ENCODE data around the gene STX5. TPM values are rescaled to one million over a fixed set of nuclear protein-coding genes. Genes with fewer than 3 reads are reported as not detected.
A peak's percentile ranks its signal among the peaks of the same experiment; 100 is the strongest.

The STX5 gene
- total and polyA plus RNA-seq, 9 of the 15 experiments (the other 6 are each of a cell fraction or from before 2014, with no cell fraction given), result 2.8 to 28.6 (median 23.7) TPM

DNA sequence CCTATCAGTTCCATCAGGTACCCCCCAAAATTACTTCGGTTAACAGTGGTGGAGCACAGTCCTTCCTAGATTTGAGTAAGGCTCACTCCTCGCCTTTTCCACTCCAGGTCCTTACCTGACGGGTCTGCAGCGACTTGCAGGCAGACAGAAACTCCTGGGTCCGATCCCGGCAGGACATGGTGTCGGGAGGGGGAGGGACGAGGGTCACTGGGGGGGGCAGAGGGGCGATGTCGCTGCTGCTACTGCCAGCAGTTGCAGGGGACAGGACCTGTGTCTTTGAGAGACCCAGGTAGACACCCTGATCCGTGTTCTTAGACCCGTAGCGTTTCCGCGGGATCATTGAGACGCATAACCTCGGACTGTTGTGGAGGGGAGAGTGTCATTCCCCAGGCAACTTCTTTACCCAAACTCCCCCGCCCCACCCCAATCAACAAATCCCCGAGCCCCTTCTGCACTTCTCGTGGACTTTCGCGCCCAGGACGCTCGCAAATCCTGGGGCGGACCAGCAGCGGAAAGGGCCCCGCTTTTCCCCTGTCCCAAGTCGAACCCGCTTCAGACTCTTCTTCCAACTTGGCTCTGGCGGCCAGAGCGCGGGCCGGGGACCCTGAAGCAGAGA lies 839 bp downstream of the STX5 start (continued):
- TF ChIP-seq, protein P1, sequence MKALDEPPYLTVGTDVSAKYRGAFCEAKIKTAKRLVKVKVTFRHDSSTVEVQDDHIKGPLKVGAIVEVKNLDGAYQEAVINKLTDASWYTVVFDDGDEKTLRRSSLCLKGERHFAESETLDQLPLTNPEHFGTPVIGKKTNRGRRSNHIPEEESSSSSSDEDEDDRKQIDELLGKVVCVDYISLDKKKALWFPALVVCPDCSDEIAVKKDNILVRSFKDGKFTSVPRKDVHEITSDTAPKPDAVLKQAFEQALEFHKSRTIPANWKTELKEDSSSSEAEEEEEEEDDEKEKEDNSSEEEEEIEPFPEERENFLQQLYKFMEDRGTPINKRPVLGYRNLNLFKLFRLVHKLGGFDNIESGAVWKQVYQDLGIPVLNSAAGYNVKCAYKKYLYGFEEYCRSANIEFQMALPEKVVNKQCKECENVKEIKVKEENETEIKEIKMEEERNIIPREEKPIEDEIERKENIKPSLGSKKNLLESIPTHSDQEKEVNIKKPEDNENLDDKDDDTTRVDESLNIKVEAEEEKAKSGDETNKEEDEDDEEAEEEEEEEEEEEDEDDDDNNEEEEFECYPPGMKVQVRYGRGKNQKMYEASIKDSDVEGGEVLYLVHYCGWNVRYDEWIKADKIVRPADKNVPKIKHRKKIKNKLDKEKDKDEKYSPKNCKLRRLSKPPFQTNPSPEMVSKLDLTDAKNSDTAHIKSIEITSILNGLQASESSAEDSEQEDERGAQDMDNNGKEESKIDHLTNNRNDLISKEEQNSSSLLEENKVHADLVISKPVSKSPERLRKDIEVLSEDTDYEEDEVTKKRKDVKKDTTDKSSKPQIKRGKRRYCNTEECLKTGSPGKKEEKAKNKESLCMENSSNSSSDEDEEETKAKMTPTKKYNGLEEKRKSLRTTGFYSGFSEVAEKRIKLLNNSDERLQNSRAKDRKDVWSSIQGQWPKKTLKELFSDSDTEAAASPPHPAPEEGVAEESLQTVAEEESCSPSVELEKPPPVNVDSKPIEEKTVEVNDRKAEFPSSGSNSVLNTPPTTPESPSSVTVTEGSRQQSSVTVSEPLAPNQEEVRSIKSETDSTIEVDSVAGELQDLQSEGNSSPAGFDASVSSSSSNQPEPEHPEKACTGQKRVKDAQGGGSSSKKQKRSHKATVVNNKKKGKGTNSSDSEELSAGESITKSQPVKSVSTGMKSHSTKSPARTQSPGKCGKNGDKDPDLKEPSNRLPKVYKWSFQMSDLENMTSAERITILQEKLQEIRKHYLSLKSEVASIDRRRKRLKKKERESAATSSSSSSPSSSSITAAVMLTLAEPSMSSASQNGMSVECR (CRISPR knock-in tag; IDR thresholded peaks at IDR 0.05), result peak; percentile 29
- TF ChIP-seq ZNF121 (CRISPR knock-in tag; conservative IDR thresholded peaks at IDR 0.05) (no peak), IFI16 (CRISPR knock-in tag; IDR thresholded peaks at IDR 0.05) (no peak), SIN3B (IDR thresholded peaks at IDR 0.05; ENCODE audit: low read depth) (0 out of 2 replicates have a peak, but pooled peaks have one; percentile 48), MAZ (CRISPR knock-in tag; conservative IDR thresholded peaks at IDR 0.05 in 1 of 2, IDR thresholded peaks at IDR 0.05 in 1 of 2) (0 out of 4 replicates have a peak, but pooled peaks of 1 of the 2 experiments have one; percentile 0), TCF7L2 (IDR thresholded peaks at IDR 0.05; ENCODE audit: low read depth, low read length) (no peak), ZNF57 (CRISPR knock-in tag; IDR thresholded peaks at IDR 0.05) (no peak), ELF4 (CRISPR knock-in tag; IDR thresholded peaks at IDR 0.05) (no peak), SLC30A9 (CRISPR knock-in tag; IDR thresholded peaks at IDR 0.05) (no peak), ZNF696 (CRISPR knock-in tag; conservative IDR thresholded peaks at IDR 0.05) (no peak), ARNT (IDR thresholded peaks at IDR 0.05) (0 out of 4 replicates have a peak, but pooled peaks of 1 of the 2 experiments have one; percentile 19), FOXM1 (IDR thresholded peaks at IDR 0.05; ENCODE audit: low read depth) (peak; percentile 25; the same call in 1 of the 2 replicates), FOXM1 (CRISPR knock-in tag; IDR thresholded peaks at IDR 0.05; ENCODE audit: low read depth) (no peak; the same call in 1 of the 2 replicates)
- TF ChIP-seq, protein P2, sequence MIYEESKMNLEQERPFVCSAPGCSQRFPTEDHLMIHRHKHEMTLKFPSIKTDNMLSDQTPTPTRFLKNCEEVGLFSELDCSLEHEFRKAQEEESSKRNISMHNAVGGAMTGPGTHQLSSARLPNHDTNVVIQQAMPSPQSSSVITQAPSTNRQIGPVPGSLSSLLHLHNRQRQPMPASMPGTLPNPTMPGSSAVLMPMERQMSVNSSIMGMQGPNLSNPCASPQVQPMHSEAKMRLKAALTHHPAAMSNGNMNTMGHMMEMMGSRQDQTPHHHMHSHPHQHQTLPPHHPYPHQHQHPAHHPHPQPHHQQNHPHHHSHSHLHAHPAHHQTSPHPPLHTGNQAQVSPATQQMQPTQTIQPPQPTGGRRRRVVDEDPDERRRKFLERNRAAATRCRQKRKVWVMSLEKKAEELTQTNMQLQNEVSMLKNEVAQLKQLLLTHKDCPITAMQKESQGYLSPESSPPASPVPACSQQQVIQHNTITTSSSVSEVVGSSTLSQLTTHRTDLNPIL (CRISPR knock-in tag; IDR thresholded peaks at IDR 0.05), result no peak
- TF ChIP-seq, protein P3, sequence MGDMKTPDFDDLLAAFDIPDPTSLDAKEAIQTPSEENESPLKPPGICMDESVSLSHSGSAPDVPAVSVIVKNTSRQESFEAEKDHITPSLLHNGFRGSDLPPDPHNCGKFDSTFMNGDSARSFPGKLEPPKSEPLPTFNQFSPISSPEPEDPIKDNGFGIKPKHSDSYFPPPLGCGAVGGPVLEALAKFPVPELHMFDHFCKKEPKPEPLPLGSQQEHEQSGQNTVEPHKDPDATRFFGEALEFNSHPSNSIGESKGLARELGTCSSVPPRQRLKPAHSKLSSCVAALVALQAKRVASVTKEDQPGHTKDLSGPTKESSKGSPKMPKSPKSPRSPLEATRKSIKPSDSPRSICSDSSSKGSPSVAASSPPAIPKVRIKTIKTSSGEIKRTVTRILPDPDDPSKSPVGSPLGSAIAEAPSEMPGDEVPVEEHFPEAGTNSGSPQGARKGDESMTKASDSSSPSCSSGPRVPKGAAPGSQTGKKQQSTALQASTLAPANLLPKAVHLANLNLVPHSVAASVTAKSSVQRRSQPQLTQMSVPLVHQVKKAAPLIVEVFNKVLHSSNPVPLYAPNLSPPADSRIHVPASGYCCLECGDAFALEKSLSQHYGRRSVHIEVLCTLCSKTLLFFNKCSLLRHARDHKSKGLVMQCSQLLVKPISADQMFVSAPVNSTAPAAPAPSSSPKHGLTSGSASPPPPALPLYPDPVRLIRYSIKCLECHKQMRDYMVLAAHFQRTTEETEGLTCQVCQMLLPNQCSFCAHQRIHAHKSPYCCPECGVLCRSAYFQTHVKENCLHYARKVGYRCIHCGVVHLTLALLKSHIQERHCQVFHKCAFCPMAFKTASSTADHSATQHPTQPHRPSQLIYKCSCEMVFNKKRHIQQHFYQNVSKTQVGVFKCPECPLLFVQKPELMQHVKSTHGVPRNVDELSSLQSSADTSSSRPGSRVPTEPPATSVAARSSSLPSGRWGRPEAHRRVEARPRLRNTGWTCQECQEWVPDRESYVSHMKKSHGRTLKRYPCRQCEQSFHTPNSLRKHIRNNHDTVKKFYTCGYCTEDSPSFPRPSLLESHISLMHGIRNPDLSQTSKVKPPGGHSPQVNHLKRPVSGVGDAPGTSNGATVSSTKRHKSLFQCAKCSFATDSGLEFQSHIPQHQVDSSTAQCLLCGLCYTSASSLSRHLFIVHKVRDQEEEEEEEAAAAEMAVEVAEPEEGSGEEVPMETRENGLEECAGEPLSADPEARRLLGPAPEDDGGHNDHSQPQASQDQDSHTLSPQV (IDR thresholded peaks at IDR 0.05), result no peak

Measured in K562 (cell line).